Measurements from ENCODE around the gene ARHGAP1.
"Not testable (repeated sequence)": the region's sequence is repeated elsewhere in the genome, so short reads cannot be mapped to it uniquely, and the experiment has no call there.

Gene ARHGAP1

DNA sequence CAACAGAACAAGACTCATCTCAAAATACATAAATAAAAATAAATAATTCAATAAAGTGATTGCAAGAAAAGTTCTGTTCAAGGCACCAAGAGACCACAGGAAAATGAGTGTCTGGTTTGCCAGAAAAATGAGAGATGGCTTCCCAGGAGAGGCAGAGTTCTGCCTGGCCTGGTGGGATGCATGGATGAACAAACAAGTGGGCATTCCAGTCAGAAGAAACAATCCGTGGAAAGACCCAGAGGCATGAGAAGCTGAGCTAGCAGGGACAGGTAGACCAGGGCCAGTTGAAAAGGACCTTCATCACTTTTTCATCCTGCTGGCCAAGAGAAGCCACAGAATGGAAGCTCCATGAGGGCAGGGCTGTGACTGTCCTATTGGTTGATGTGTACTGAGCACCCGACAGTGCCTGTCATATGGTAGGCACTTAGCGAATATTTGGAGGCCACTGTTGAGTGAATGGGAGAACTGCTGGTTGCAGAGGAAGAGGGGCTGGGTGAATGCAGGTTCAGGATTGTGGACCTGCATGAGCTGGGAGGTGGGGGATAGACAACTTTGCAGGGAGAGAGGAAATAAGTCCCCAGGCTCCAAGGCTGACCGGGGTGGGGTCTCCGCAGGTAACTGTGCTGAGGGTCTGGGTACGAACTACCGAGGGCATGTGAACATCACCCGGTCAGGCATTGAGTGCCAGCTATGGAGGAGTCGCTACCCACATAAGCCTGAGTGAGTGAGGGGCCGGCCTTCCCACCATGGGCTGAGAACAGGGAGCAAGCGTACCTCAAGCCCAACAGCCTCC lies 22.3 kb upstream of the ARHGAP1 start:
- DNase-seq: no peak

DNA sequence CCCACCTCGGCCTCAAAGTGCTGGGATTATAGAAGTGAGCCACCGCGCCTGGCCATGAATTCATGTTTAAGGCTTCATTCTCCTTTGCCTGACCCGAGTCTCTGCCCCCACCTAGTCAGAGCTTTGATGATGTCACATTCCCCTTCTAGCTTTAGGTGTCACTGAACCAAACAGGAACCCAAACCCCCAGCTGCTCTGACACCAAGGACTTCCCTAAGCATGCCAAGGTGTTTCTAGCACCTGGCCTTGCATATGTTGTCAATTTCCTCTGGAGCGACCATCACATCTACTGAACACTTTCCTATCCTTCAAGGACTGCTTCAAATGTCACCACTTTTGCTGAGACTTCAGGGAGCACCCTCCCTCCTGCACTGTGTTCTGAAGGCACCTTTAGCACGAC lies 20.9 kb upstream of the ARHGAP1 start:
- DNase-seq: no peak

DNA sequence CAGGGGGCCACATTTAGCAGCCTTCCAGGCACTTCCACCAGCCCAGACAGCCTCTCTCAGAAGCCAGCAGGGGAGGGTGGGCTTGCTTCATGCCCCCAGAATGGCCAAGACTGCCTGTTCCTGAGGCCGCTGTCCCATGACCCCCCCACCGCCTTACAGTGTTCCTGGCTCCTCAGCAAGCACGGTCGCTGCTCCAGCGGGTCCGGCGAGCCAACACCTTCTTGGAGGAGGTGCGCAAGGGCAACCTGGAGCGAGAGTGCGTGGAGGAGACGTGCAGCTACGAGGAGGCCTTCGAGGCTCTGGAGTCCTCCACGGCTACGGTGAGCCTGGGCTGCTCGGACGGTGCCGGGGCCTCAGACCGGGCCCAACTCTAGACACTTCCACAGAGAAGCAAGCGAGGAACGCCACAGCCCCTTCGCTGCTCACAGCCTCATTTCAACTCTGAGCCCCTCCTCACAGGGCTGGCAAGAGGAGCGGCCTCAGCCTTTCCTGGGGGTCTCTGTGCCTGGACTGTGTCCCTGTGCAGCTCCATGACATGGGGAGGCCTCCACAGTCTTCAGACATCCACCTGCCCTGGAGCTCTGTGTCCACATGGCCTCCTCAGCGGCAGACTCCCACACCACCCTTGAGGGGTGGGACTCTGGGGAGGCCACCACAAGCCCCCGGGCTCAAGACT lies 19.3 kb upstream of the ARHGAP1 start:
- no peak for DNase-seq

DNA sequence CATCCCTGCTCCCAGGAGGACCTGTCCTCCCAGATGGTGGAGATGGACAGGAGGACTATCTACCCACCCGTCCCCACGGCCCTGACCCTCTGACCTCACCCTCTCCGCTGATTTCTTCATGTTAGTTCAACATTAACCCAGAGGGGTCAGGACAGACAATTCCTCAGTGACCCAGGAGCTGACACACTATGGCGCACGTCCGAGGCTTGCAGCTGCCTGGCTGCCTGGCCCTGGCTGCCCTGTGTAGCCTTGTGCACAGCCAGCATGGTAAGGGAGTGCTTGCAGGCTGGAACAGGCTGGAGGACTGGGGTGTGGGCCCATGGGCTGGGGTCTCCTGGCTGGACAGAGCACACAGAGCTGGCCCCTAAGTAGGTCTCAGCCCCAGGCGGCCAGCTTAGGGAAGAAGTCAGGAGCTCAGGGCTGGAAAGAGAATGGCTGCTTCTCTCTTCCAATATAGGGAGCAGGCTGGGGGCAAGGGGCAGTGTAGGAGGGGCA lies 18.7 kb upstream of the ARHGAP1 start, which contains the start of gene F2:
F2 (plus strand) TSS at position 166 of the 495 bp plus-strand sequence; CDS start at position 189, 23 bp downstream.
- DNase-seq: no peak

DNA sequence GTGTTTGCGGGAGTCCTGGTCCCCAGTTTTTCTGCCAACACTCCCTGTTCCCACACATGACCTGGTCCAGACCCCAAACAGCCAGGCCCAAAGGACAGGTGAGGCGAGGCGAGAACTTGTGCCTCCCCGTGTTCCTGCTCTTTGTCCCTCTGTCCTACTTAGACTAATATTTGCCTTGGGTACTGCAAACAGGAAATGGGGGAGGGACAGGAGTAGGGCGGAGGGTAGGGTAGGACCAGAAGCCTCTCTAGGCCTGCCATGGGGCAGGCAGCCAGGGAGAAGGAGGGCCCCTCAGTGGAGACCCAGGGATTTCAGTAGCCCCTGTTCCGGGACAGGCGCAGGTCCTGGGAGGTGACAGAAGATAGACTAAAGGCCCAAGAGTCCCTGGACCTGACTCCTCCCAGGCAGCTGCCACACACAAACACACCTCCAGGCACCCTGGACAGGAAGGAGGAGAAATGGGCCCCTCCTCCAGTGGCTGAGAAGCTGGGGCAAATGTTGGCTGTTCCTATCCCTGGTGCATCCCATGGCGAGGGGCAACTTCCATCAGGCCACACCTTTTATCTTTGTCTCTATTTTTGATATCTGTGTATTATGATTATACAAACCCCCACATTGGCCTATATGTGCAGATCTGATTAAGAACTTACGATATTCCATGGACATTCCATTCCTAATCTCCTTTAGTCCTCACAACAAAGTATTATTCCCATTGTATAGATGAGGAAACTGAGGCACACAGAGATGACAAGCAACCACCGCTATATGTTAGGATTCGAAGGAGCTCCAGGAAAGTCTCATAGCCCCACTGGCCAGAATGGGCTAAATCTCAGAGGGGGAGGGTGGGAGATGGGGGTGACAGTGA lies 18.0 kb upstream of the ARHGAP1 start:
- DNase-seq: no peak

DNA sequence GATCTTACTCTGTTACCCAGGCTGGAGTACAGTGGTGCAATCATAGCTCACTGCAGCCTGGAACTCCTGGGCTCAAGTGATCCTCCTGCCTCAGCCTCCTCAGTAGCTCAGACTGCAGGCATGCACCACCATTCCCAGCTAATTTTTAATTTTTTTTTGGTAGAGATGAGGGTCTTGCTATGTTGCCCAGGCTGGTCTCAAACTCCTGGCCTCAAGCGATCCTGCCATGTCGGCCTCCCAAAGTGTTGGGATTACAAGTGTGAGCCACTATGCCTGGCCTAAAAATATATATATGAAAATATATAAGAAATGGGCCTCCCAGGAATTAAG lies 17.4 kb upstream of the ARHGAP1 start:
- DNase-seq: not testable (repeated sequence)

DNA sequence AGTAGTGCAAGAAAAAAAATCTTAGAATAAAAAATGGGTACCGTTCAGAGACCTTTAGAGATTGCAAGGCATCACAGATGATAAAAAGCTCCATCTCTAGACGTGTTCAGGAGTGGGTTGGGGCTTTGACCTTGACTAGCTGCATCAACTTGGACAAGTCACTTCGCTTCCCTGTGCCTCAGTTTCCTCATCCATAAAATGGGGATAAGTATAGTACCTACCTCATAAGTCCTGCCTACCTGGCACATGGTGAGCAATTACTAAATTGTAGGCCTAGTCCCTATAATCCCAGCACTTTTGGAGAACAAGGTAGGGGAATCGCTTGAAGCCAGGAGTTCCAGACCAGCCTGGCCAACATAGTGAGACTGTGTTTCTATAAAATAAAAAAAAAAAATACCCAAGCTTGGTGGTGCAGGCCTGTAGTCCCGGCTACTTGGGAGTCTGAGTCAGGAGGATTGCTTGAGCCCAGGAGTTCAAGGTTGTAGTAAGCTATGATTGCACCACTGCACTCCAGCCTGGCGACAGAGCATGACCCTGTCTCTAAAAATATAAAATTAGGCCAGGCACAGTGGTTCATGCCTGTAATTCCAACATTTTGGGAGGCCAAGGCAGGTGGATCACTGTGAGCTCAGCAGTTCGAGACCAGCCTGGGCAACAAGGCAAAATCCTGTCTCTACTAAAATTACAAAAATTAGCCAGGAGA lies 12.6 kb upstream of the ARHGAP1 start:
- no peak for DNase-seq

DNA sequence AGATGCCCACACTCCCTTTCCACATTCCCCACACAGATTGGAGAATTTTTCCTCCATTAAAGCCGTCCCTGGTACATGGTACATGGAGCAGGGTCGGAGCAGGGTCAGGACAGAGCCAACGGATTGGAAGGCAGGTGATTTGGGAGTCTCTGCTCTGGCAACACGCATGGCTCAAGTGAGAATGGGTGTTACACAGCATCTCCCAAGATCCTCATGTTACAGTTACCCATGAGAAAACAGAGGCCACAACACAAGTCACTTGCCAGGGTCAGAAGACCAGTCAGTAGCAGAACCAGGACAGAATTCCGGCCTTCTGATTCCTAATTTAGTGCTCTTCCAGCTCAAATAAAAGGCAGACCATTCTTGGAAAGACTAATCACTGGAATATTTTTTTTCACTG lies 10.9 kb upstream of the ARHGAP1 start:
- no peak for DNase-seq

DNA sequence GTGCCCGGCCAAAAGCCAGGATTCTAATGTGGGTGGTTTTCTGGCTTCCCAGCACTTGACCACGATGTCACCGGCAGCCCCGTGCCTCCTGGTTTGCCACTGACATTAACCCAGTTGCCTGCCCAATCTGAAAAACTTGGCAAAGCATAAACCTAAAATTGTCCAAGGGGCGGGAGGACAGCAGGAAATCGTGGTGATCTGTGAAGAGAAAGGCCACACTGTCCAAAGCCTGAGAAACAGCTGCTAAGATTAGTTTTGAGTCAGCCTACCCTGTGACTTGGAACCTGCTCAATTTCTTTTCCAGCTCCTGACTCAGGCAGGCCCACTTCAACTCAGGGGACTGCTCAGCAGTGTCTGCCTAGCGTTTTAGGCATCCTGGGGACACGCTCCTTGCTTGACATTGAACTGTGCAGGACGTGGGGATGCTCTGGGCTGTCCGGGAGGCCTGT lies 10.4 kb upstream of the ARHGAP1 start:
- DNase-seq: no peak

DNA sequence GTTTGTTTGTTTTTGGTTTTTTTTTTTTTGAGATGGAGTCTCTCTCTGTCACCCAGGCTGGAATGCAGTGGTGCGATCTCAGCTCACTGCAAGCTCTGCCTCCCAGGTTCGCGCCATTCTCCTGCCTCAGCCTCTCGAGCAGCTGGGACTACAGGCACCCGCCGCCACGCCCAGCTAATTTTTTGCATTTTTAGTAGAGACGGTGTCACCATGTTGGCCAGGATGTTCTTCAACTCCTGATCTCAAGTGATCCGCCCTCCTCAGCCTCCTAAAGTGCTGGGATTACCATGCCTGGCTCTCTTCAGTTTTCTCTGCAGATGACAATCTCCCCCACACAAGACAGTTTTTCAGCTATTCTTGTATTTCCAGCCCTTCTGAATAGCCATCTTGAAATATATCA lies 8.9 kb upstream of the ARHGAP1 start:
- DNase-seq: not testable (repeated sequence)

DNA sequence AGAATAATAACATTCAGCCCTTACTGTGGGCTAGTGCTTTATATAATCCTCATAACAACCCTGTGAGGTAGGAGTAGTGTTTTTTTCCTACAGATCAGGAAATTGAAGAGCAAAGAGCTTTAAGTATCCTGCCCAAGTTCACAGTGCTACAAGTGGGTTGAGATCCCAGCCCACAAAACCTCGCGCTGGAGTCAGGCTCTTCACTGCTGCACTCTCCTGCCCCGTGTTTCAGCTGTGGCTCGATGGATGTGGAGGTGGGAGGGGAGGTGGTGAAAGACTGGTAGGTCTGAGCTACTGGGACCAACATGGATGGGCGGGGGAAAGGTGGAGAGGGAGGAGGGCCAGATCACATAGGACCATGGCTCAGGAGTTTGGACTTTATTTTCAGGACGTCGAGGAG lies 6.5 kb upstream of the ARHGAP1 start:
- DNase-seq: no peak

DNA sequence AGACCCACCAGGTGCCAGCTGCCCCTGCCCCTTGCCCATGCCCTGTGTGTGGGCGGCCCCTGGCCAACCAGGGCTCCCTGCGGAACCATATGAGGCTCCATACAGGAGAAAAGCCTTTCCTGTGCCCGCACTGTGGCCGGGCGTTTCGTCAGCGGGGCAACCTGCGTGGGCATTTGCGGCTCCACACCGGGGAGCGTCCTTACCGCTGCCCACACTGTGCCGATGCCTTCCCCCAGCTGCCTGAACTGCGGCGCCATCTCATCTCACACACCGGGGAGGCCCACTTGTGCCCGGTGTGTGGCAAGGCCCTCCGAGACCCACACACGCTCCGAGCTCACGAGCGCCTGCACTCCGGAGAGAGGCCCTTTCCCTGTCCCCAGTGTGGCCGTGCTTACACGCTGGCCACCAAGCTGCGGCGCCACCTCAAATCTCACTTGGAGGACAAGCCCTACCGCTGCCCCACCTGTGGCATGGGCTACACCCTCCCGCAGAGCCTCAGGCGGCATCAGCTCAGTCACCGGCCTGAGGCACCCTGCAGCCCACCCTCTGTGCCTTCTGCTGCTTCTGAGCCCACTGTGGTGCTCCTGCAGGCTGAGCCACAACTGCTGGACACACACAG lies 4.8 kb upstream of the ARHGAP1 start:
- DNase-seq: no peak

DNA sequence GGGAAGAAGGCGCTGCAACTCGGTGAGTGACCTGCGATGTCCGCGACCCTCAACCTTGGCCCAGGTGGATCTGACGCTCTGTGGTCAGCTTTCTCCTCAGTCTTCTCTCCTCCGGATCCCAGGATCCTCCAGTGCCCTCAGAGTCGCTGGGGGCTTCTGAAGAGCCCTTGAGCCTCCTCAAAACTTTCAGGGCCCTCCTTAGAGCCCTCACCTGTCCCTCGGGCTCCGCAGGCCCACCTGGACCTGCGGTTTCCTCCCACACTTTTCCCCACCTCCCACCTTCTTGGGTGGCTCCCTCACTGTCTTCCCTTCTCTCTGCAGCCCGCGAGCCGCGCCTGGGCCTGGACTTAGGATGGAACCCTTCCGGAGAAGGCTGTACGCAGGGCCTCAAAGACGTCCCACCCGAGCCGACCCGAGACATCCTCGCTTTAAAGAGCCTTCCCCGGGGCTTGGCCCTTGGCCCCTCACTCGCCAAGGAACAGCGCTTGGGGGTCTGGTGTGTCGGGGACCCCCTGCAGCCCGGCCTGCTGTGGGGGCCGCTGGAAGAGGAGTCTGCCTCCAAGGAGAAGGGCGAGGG lies 747 bp upstream of the ARHGAP1 start:
- no peak for DNase-seq

DNA sequence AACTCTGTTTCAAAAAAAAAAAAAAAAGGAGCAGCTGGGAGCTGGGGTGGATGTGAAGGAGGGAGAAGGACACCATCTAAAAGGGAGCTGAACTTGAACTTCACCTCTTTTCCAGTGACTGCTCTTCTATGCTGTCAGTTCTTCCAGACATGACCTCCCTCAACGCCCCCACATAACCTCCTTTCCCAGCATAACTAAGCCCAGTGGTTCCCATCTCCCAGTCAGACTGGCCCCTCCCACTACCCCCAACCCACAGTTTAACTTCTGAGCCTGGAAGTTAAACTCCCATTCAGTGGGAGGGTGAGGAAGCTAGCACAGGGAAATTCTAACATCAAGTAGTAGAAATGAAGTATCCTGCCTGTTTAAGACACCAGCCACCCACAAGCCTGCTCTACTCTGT lies 1.8 kb downstream of the ARHGAP1 start:
- peak; percentile 53 to 70 for DNase-seq

DNA sequence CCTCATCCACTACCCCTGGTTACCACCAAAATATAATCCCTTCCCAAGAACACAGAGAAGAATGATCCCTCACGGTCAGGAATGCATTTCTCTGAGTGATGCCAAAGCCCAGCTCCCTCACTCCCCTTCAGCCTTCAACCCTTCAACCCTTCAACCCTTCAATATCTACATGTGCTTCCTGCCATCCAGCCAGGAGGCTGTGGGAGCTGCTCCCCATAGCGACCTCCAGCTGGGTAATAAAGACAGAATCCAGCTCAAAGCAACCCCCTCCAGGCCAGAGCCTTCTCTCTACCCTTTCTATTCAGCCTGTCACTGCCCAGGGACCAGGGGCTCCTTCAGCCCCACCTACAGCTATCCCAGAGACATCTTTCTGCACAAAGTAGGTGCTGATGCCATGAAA lies 2.7 kb downstream of the ARHGAP1 start:
- no peak for DNase-seq

DNA sequence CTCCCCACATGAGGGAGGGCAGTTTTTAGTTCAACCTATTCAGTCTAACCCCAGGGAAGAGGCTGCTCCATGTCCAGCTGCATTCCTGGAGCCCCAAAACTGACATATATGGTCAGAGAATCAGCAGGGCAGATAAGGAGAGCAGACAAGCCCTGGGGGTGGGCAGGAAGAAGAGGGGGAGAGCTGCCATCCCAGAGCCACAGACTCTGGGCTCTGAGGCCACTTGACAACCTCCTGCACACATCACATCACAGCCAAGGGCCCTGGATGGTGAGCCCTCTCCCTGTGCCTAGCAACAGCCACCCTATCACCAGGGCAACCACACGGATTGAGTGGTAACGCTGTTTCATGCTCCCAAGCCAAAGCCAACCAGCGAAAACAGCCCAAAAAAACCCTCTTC lies 3.1 kb downstream of the ARHGAP1 start:
- DNase-seq: no peak

DNA sequence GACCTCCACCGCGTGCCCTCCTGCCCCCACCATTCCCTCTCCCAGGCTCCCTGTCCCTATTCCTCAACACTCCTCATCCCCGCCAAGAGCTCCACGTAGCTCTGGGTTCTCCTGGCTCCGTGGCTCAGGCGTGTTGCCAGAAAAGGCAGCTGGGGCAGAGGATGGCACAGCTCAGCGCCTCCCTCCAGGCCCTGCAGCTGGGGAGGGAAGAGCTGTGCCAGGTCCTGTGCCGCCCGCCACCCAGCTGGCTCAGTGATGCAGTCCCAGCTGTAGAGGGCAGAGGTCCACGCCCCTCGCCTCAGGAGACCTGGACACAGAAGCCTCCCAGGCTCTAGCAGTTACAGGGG lies 4.2 kb downstream of the ARHGAP1 start:
- no peak for DNase-seq

DNA sequence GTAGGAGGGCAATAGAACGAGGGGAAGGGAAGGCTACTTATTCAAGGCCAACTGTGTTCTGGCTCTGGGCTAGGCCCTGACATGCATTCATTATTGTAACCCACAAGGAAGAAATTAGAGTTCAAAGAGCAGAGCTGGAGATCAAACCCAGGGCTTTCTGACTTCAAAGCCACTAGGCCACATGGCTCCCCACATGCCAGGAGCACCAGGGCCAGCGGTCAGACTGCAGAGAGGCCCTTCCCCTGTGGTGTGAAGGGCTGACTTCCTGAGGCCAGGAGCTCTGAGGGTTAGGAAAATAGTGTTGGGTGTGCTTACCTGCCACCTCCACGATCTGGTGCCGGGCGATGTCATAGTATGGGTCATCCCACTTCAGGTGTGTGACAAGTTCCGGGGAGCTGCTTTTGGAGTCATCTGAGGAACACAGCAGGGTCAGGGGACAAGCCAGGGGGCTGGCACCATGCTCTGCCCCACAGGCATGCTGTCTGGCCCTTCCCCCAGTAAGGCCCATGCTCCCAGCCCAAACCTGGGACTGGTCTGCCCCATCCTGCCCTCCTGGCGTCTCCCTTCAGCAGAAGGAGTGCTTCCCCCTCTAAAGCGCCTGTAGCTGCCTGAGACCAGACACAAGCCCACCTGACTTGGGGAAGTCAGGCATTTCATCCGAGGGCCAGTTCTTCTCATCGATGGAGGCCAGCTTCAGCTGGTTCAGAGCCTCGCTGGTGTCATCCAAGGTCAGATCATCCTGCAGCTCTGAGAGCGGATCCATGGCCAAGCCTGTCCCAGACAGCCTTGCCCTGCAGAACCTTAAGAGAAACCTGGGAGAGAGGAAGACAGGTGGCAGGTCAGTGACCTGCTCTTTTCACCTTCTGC lies 4.8 kb downstream of the ARHGAP1 start:
- DNase-seq: no peak

DNA sequence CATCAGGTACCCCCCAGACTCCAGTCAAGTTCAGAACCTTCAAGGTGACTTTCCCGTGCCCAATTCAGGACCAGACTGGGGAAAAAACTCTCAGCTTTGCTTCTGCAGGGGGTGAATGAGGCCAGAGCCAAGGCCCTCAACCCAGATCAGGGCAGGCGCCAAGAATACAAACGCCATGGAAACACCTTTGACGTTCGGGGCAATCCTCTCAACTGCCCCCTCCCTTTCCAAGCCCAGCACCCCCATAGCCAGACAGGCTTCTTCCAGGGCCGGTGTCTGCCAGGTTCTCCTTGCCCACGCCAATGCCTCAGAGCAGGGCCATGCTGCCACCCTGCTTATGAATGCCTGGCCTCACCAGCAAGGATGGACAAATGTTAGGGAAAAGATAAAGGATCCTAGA lies 5.8 kb downstream of the ARHGAP1 start:
- DNase-seq: no peak

DNA sequence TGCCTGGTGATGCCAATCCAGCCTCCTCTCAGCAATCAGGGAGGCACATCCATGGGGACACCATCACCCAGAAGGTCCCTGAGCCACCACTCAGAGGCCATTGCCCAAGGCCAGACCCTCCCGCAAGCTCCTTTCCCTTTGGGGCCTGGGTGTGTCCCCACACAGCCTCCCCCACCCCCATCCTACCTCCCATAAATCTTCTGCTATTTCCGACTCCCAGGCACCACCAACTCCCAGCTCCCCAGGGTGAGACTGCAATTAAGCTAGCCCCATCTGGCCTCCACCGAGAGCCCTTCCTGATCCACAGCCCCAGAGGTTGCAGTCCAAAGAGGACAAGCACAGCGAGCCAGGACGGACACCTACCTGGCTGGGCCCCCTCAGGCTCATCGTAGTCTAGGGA lies 6.3 kb downstream of the ARHGAP1 start:
- DNase-seq: no peak

DNA sequence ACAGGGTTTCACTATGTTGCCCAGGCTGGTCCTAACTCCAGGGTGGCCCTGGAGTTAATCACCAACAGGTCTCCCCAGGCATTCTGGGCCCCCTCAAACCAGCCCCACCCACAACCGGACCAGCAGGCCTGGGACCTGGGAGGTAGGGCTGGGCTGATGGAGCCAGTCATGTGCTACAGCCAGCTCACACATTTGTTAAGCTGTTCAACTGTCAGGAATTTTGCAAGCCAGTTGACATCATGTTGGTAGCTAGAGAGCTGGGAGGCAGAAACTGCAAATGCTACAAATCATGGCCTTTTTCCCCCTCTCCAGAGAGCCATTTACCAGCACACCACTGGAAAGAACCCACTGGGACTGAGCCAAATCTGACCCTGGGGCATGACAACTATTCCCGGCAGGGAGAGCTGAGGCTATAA lies 6.8 kb downstream of the ARHGAP1 start:
- no peak for DNase-seq

All from inflammatory macrophage treated with lipopolysaccharide for 1 hour (primary cell).